Upper lobe of left lung (tissue), 4 donors: ENCODE results near the gene SLC17A8.

Experiments used
- CTCF ChIP-seq, 6 experiments: fragments of 450-650 bp in 4 of 6; fragments of 200-600 bp in 2 of 6; sonication (generic) in 2 of 6; IDR thresholded peaks; one replicate each; pipeline ENCODE4 v1.5.1; 2016 to 2019; ENCODE audit warnings: antibody characterized with exemption in 6 of 6
- EP300 ChIP-seq, 4 donors: sonication (generic); formaldehyde crosslinking; IDR thresholded peaks; one replicate each; pipeline ENCODE4 v1.5.1; 2017; ENCODE audit warnings: antibody characterized with exemption in 4 of 4, control low read depth in 2 of 4
- POLR2A ChIP-seq, 4 donors: fragments of 450-650 bp; IDR thresholded peaks; one replicate each; pipeline ENCODE4 v1.5.1; 2016 to 2017; ENCODE audit warnings: antibody characterized with exemption in 4 of 4, mild to moderate bottlenecking in 2 of 4

- no peak for TF ChIP-seq CTCF (IDR thresholded peaks at IDR 0.05)
- no peak for TF ChIP-seq EP300 (IDR thresholded peaks at IDR 0.05)
- no peak for TF ChIP-seq POLR2A (IDR thresholded peaks at IDR 0.05)
Measured at GRCh38 chr12:100437038-100437841, 80.4 kb downstream of the SLC17A8 start.
